Left ventricle myocardium superior (tissue), 1 donor: ENCODE measurements around the gene OR6C2. TPM values are rescaled to one million over a fixed set of nuclear protein-coding genes. Genes with fewer than 3 reads are reported as not detected.
"Not testable (repeated sequence)": the region's sequence is repeated elsewhere in the genome, so short reads cannot be mapped to it uniquely, and the experiment has no call there.

ENCODE experiments used
- ATAC-seq: fragments of 200-7000 bp; cut with Tn5 transposase; one replicate; pipeline ENCODE4 v1.9.1; 2020; ENCODE audit warnings: mild to moderate bottlenecking, moderate library complexity
- DNase-seq: peaks from one replicate; pipeline ENCODE4 v3.0.0-alpha.2; 2020
- intact Hi-C: fragments of 100-400 bp; cut with micrococcal nuclease; formaldehyde crosslinking; loops from one replicate; pipeline ENCODE4 v1.11.0; 2022
- long read RNA-seq: library from polyadenylated mRNA; unstranded; transcript quantifications from one replicate; pipeline ENCODE4 v2.0.0, GENCODE V29; 2021
- total RNA-seq: library from RNA; stranded (reverse); fragmentation: NEBNext Ultra II Directional; extraction: Animal tissue kit (Norgen Biotek cat#: 25700); gene quantifications from one replicate; pipeline ENCODE4 v1.2.1, GENCODE V29; 2021
- donor health status: DM: no; HTN: yes; CAD: no; lungs with severe emphysema.

The OR6C2 gene
- not detected for total RNA-seq
- long read RNA-seq, result 0 reads

GRCh38 chr12:55443776-55444175 lies at the start of gene OR6C2:
OR6C2 (plus strand) TSS chr12:55444076; CDS start chr12:55452214, 8,138 bp downstream.
- intact Hi-C loops, result no loop called here
- no peak for ATAC-seq
- no peak for DNase-seq

- DNase-seq, result no peak
- intact Hi-C loops, result no loop called here
- no peak for ATAC-seq
Observed at GRCh38 chr12:55396326-55396725, 47.5 kb upstream of the OR6C2 start.

GRCh38 chr12:55400229-55400628 lies 43.6 kb upstream of the OR6C2 start, which contains the start of gene OR6C65:
OR6C65 (plus strand) TSS chr12:55400529; CDS start chr12:55400529, 0 bp downstream.
- intact Hi-C loops, result no loop called here
- ATAC-seq, result no peak
- DNase-seq, result no peak

GRCh38 chr12:55407866-55408265 lies 36.0 kb upstream of the OR6C2 start:
- DNase-seq, result no peak
- intact Hi-C loops, result no loop called here
- no peak for ATAC-seq

- ATAC-seq, intact Hi-C loops, DNase-seq: not testable (repeated sequence)
Observed at GRCh38 chr12:55409133-55409532, 34.7 kb upstream of the OR6C2 start.

- DNase-seq, ATAC-seq, intact Hi-C loops: not testable (repeated sequence)
Observed at GRCh38 chr12:55412138-55412537, 31.7 kb upstream of the OR6C2 start.

- intact Hi-C loops, ATAC-seq, DNase-seq: not testable (repeated sequence)
Observed at GRCh38 chr12:55413498-55414388, 30.1 kb upstream of the OR6C2 start.

GRCh38 chr12:55414396-55414823 lies 29.5 kb upstream of the OR6C2 start:
- ATAC-seq, DNase-seq, intact Hi-C loops: not testable (repeated sequence)

- intact Hi-C loops, result not testable (repeated sequence)
Observed at GRCh38 chr12:55414889-55415288, 29.0 kb upstream of the OR6C2 start.

GRCh38 chr12:55416961-55417360 lies 26.9 kb upstream of the OR6C2 start:
- intact Hi-C loops, result no loop called here
- ATAC-seq, result no peak

More at GRCh38 chr12:55414889-55415288, 29.0 kb upstream of the OR6C2 start:
- ATAC-seq, result peak; percentile 72
- not testable (repeated sequence) for DNase-seq

GRCh38 chr12:55420307-55420962 lies 23.4 kb upstream of the OR6C2 start:
- no peak for DNase-seq
- intact Hi-C loops, result no loop called here
- ATAC-seq, result no peak

More at GRCh38 chr12:55416961-55417360, 26.9 kb upstream of the OR6C2 start:
- no peak for DNase-seq

- intact Hi-C loops, result no loop called here
- DNase-seq, result no peak
- no peak for ATAC-seq
Observed at GRCh38 chr12:55425954-55426353, 17.9 kb upstream of the OR6C2 start, which contains the start of gene OR6C76. OR6C76 (plus strand) TSS chr12:55426254; CDS start chr12:55426254, 0 bp downstream.

GRCh38 chr12:55428331-55429243 lies 15.3 kb upstream of the OR6C2 start:
- DNase-seq (no peak), ATAC-seq (no peak)
- intact Hi-C loops, result no loop called here

- intact Hi-C loops, DNase-seq, ATAC-seq: not testable (repeated sequence)
Observed at GRCh38 chr12:55441233-55441632, 2.6 kb upstream of the OR6C2 start.

- intact Hi-C loops, result no loop called here
- no peak for ATAC-seq
- no peak for DNase-seq
Observed at GRCh38 chr12:55445357-55445756, 1.5 kb downstream of the OR6C2 start.

GRCh38 chr12:55446326-55446725 lies 2.5 kb downstream of the OR6C2 start:
- ATAC-seq (no peak), DNase-seq (no peak)
- intact Hi-C loops, result no loop called here

- no peak for ATAC-seq
- intact Hi-C loops, result no loop called here
Observed at GRCh38 chr12:55448825-55449224, 4.9 kb downstream of the OR6C2 start.

GRCh38 chr12:55464926-55465325 lies 21.1 kb downstream of the OR6C2 start:
- DNase-seq, intact Hi-C loops: not testable (repeated sequence)

More at GRCh38 chr12:55448825-55449224, 4.9 kb downstream of the OR6C2 start:
- DNase-seq, result no peak

GRCh38 chr12:55467836-55468235 lies 24.0 kb downstream of the OR6C2 start:
- DNase-seq (no peak), ATAC-seq (no peak)
- intact Hi-C loops, result no loop called here

More at GRCh38 chr12:55464926-55465325, 21.1 kb downstream of the OR6C2 start:
- ATAC-seq, result not testable (repeated sequence)
